Measurements from ENCODE around the gene ATP8B4.

Gene ATP8B4

GRCh38 chr15:49979705-49980382 lies 139.2 kb downstream of the ATP8B4 start:
- no peak for TF ChIP-seq CTCF (IDR thresholded peaks at IDR 0.05)

- no peak for TF ChIP-seq CTCF (IDR thresholded peaks at IDR 0.05)
These were observed 140.9 kb downstream of the ATP8B4 start for GRCh38 chr15:49978121-49978520.

GRCh38 chr15:49977306-49977705 lies 141.7 kb downstream of the ATP8B4 start:
- TF ChIP-seq CTCF (IDR thresholded peaks at IDR 0.05) = no peak

GRCh38 chr15:49964551-49964950 lies 154.5 kb downstream of the ATP8B4 start:
- TF ChIP-seq CTCF (IDR thresholded peaks at IDR 0.05) = no peak

GRCh38 chr15:49964061-49964460 lies 155.0 kb downstream of the ATP8B4 start:
- TF ChIP-seq CTCF (IDR thresholded peaks at IDR 0.05) = no peak

- TF ChIP-seq CTCF (IDR thresholded peaks at IDR 0.05) = no peak
These were observed 156.9 kb downstream of the ATP8B4 start for GRCh38 chr15:49962044-49962602.

GRCh38 chr15:49953421-49953820 lies 165.6 kb downstream of the ATP8B4 start:
- no peak for TF ChIP-seq CTCF (IDR thresholded peaks at IDR 0.05)
